ENCODE measurements around the gene SLC44A3. TPM values are rescaled to one million over a fixed set of nuclear protein-coding genes. Genes with fewer than 3 reads are reported as not detected.

The SLC44A3 gene
- total RNA-seq, 1 experiment from 2014 or later = 16.9 TPM

DNA sequence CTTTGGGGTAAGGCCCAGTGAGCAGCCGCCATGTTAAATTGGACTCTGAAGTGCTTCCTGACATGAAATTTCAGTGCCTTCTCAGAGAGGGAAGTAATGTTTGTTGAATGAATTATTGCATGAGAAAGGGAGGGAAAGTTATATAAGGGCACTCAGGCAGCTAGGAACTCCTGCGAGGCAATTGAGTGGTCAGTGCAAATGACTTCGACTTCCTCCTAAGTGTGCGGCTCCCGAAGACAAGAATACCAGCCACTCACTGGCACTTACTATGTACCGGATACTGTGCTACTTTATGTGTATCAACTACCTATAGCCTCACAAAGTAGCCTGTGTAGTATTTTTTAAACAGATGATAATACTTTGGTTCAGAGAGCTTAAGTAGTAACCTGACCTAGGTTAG is 54.3 kb downstream of the SLC44A3 start:
- no peaks in the 10 kb centered on the region for H3K4me1 ChIP-seq
- no peak overlapping the region for H3K4me3 ChIP-seq (ENCODE audit: low read depth, low read length)
- POLR2A ChIA-PET = no interaction called here
- intact Hi-C loops (cut with micrococcal nuclease; ENCODE audit: unreplicated experiment) = no loop called here
- Mint-ChIP-seq H3K4me3 (ENCODE audit: unreplicated experiment) (no peak overlapping the region), H3K4me1 (ENCODE audit: low read depth, unreplicated experiment) (no peaks in the 10 kb centered on the region), H3K27me3 (ENCODE audit: insufficient read depth, unreplicated experiment) (no peaks in the 10 kb centered on the region), H3K36me3 (ENCODE audit: insufficient read depth, unreplicated experiment) (no peaks in the 10 kb centered on the region), H3K9me3 (ENCODE audit: unreplicated experiment) (no peaks in the 10 kb centered on the region), H3K27ac (ENCODE audit: unreplicated experiment) (no peak overlapping the region)
- CTCF ChIA-PET = no interaction called here
- H3K36me3 ChIP-seq (ENCODE audit: control insufficient read depth, insufficient read depth, low read length) = peaks cover 2% of the 10 kb centered on the region; the same call in 1 of the 2 replicates
- BruUV-seq (replicated peaks) = no TSS peak
- no peak for DNase-seq
- TF ChIP-seq, protein P1, sequence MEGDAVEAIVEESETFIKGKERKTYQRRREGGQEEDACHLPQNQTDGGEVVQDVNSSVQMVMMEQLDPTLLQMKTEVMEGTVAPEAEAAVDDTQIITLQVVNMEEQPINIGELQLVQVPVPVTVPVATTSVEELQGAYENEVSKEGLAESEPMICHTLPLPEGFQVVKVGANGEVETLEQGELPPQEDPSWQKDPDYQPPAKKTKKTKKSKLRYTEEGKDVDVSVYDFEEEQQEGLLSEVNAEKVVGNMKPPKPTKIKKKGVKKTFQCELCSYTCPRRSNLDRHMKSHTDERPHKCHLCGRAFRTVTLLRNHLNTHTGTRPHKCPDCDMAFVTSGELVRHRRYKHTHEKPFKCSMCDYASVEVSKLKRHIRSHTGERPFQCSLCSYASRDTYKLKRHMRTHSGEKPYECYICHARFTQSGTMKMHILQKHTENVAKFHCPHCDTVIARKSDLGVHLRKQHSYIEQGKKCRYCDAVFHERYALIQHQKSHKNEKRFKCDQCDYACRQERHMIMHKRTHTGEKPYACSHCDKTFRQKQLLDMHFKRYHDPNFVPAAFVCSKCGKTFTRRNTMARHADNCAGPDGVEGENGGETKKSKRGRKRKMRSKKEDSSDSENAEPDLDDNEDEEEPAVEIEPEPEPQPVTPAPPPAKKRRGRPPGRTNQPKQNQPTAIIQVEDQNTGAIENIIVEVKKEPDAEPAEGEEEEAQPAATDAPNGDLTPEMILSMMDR (IDR thresholded peaks at IDR 0.05; ENCODE audit: insufficient read depth in 1 of 2, low read depth in 1 of 2, low read length in 1 of 2, severe bottlenecking in 1 of 2, unreplicated experiment in 1 of 2) = no peak
- no peaks in the 10 kb centered on the region for H3K27me3 ChIP-seq (replicated peaks; ENCODE audit: control insufficient read depth, insufficient read depth, low read length)
- no peaks in the 10 kb centered on the region for H3K9me3 ChIP-seq

DNA sequence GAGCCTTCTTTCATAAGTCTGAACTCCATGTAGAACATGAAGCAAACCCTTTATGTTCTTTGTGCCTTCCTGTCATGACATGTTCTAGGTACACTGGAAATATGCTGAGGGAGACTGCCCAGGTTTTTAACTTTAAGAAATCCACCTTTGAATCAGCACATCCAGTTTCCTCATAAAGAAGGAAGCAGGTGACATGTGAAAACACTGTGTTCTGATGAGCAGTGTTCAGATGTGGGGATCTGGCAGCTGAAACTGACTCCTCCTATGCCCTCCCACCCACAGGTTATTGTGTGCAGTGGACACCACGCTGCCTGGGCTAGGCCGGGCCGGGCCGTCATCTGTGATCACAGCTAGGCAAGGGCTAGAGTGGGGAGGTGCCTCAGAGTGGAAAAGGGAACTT is 55.6 kb downstream of the SLC44A3 start:
- Histone ChIP-seq H3K36me3 (ENCODE audit: control insufficient read depth, insufficient read depth, low read length) (peaks cover 2% of the 10 kb centered on the region; the same call in 1 of the 2 replicates), H3K27me3 (replicated peaks; ENCODE audit: control insufficient read depth, insufficient read depth, low read length) (no peaks in the 10 kb centered on the region), H3K4me3 (ENCODE audit: low read depth, low read length) (no peak overlapping the region), H3K4me1 (no peaks in the 10 kb centered on the region), H3K9me3 (no peaks in the 10 kb centered on the region)
- no peak overlapping the region for H3K4me3 Mint-ChIP-seq (ENCODE audit: unreplicated experiment)
- H3K36me3 Mint-ChIP-seq (ENCODE audit: insufficient read depth, unreplicated experiment) = no peaks in the 10 kb centered on the region
- ChIA-PET CTCF (no interaction called here), POLR2A (no interaction called here)
- no TSS peak for BruUV-seq (replicated peaks)
- no peaks in the 10 kb centered on the region for H3K4me1 Mint-ChIP-seq (ENCODE audit: low read depth, unreplicated experiment)
- intact Hi-C loops (cut with micrococcal nuclease; ENCODE audit: unreplicated experiment) = no loop called here
- H3K27me3 Mint-ChIP-seq (ENCODE audit: insufficient read depth, unreplicated experiment) = no peaks in the 10 kb centered on the region
- H3K9me3 Mint-ChIP-seq (ENCODE audit: unreplicated experiment) = no peaks in the 10 kb centered on the region
- TF ChIP-seq, protein P1 (IDR thresholded peaks at IDR 0.05; ENCODE audit: insufficient read depth in 1 of 2, low read depth in 1 of 2, low read length in 1 of 2, severe bottlenecking in 1 of 2, unreplicated experiment in 1 of 2) = no peak
- DNase-seq = no peak
- no peak overlapping the region for H3K27ac Mint-ChIP-seq (ENCODE audit: unreplicated experiment)

DNA sequence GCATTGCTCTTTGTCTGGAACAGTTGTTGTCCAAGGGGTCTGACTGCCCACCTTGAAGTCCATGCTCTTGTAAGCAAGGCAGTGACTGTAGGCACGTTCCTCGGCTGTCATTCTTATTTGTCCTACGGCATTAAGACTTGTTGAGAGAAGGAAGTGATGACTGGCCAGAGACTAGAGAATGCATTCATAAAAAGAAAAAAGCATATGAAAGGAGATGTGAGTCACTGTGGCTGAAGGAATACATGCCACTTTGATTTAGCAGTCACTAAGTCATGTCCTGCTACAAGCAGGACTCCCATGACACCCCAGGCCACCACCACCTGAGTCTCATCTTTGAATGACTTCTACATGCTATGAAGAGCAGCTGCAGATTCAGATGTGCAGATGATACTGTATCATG is 56.2 kb downstream of the SLC44A3 start:
- Mint-ChIP-seq H3K36me3 (ENCODE audit: insufficient read depth, unreplicated experiment) (no peaks in the 10 kb centered on the region), H3K4me1 (ENCODE audit: low read depth, unreplicated experiment) (no peaks in the 10 kb centered on the region), H3K27ac (ENCODE audit: unreplicated experiment) (no peak overlapping the region), H3K9me3 (ENCODE audit: unreplicated experiment) (no peaks in the 10 kb centered on the region), H3K4me3 (ENCODE audit: unreplicated experiment) (no peak overlapping the region), H3K27me3 (ENCODE audit: insufficient read depth, unreplicated experiment) (no peaks in the 10 kb centered on the region)
- ChIA-PET POLR2A (no interaction called here), CTCF (no interaction called here)
- Histone ChIP-seq H3K4me3 (ENCODE audit: low read depth, low read length) (no peak overlapping the region), H3K4me1 (no peaks in the 10 kb centered on the region), H3K36me3 (ENCODE audit: control insufficient read depth, insufficient read depth, low read length) (peaks cover under 1% of the 10 kb centered on the region; the same call in 1 of the 2 replicates), H3K27me3 (replicated peaks; ENCODE audit: control insufficient read depth, insufficient read depth, low read length) (no peaks in the 10 kb centered on the region), H3K9me3 (no peaks in the 10 kb centered on the region)
- no peak for DNase-seq
- TF ChIP-seq, protein P1 (IDR thresholded peaks at IDR 0.05; ENCODE audit: insufficient read depth in 1 of 2, low read depth in 1 of 2, low read length in 1 of 2, severe bottlenecking in 1 of 2, unreplicated experiment in 1 of 2) = no peak
- no TSS peak for BruUV-seq (replicated peaks)
- intact Hi-C loops (cut with micrococcal nuclease; ENCODE audit: unreplicated experiment) = no loop called here
